ENCODE data around the gene SENP1. TPM values are rescaled to one million over a fixed set of nuclear protein-coding genes. Genes with fewer than 3 reads are reported as not detected.

The SENP1 gene
- total and polyA plus RNA-seq, 2 of the 13 experiments (the other 11 are each of a cell fraction or from before 2014, with no cell fraction given): 14.0 to 20.2 TPM

GRCh38 chr12:48105867-48106680 is at the start of gene SENP1 (continued):
- TF ChIP-seq ZBTB33 (CRISPR knock-in tag; IDR thresholded peaks at IDR 0.05) (no peak; the same call in 1 of the 2 replicates), E2F2 (CRISPR knock-in tag; IDR thresholded peaks at IDR 0.05; ENCODE audit: borderline replicate concordance) (no peak), PAF1 (CRISPR knock-in tag; IDR thresholded peaks at IDR 0.05) (no peak), RXRA (CRISPR knock-in tag; IDR thresholded peaks at IDR 0.05) (peak; percentile 74), ZBTB39 (CRISPR knock-in tag; IDR thresholded peaks at IDR 0.05) (peak; percentile 73), ZNF414 (CRISPR knock-in tag; IDR thresholded peaks at IDR 0.05) (peak; percentile 74; the same call in 1 of the 2 replicates), SKIL (CRISPR knock-in tag; IDR thresholded peaks at IDR 0.05; ENCODE audit: borderline replicate concordance) (no peak), REPIN1 (CRISPR knock-in tag; IDR thresholded peaks at IDR 0.05; ENCODE audit: borderline replicate concordance, low read depth) (peak; percentile 88), LBX2 (CRISPR knock-in tag; IDR thresholded peaks at IDR 0.05; ENCODE audit: borderline replicate concordance) (peak; percentile 58; the same call in 1 of the 2 replicates), HNF4A (CRISPR knock-in tag; IDR thresholded peaks at IDR 0.05) (peak; percentile 84), SIN3B (IDR thresholded peaks at IDR 0.05; ENCODE audit: low read length) (peak; percentile 87), ZNF619 (CRISPR knock-in tag; IDR thresholded peaks at IDR 0.05) (0 out of 2 replicates have a peak, but pooled peaks have one; percentile 28), BCL6 (CRISPR knock-in tag; IDR thresholded peaks at IDR 0.05) (0 out of 2 replicates have a peak, but pooled peaks have one; percentile 25), TFAP4 (IDR thresholded peaks at IDR 0.05; ENCODE audit: borderline replicate concordance, low read depth) (no peak), BRCA1 (CRISPR knock-in tag; IDR thresholded peaks at IDR 0.05) (0 out of 2 replicates have a peak, but pooled peaks have one; percentile 29), ATF5 (CRISPR knock-in tag; IDR thresholded peaks at IDR 0.05; ENCODE audit: low read depth) (no peak)

Data from HepG2 (cell line).